Measurements from ENCODE around the gene KCNN3.

GRCh38 chr1:154747740-154748404, 122.2 kb downstream of the KCNN3 start:
- no peak for TF ChIP-seq CTCF (IDR thresholded peaks at IDR 0.05 in 4 of 5, conservative IDR thresholded peaks at IDR 0.05 in 1 of 5)
- TF ChIP-seq POLR2A (IDR thresholded peaks at IDR 0.05): no peak
